Right atrium auricular region (tissue), 2 donors: ENCODE data around the gene SPTB. TPM values are rescaled to one million over a fixed set of nuclear protein-coding genes. Genes with fewer than 3 reads are reported as not detected.
A peak's percentile ranks its signal among the peaks of the same experiment; 100 is the strongest.

Experiments
- DNase-seq: peaks from one replicate; pipeline ENCODE4 v3.0.0-alpha.2; 2019; ENCODE audit warnings: low spot score
- H3K27ac ChIP-seq, 2 donors: fragments of 200-600 bp; sonication (generic); 1 replicate in 1 of 2; 2 replicates in 1 of 2; pipeline ENCODE4 v1.5.1; 2016 to 2019
- H3K27me3 ChIP-seq, 2 donors: fragments of 200-600 bp; sonication (generic); one replicate each; pipeline versions ENCODE4 v1.5.1 to v1.6.0; 2017 to 2019
- H3K36me3 ChIP-seq: fragments of 200-600 bp; sonication (generic); one replicate; pipeline ENCODE4 v1.5.1; 2016
- H3K4me1 ChIP-seq, 2 donors: fragments of 200-600 bp; sonication (generic); one replicate each; pipeline versions ENCODE4 v1.5.1 to v1.6.0; 2017 to 2019
- H3K4me3 ChIP-seq, 2 donors: fragments of 200-600 bp; sonication (generic); 1 replicate in 1 of 2; 2 replicates in 1 of 2; pipeline ENCODE4 v1.5.1; 2017 to 2019; ENCODE audit warnings: mild to moderate bottlenecking in 1 of 2, moderate library complexity in 1 of 2
- H3K9me3 ChIP-seq, 2 donors: fragments of 200-600 bp; sonication (generic); one replicate each; pipeline ENCODE4 v1.5.1; 2019
- total RNA-seq, 2 donors: library from RNA; depleted of rRNA; stranded (reverse); fragments of >200 nt; gene quantifications; one replicate each; pipeline ENCODE4 v1.1.0, GENCODE V29; 2016
- TF ChIP-seq, protein P1 (sequence below), 2 donors: fragments of 200-600 bp; sonication (generic); IDR thresholded peaks; one replicate each; pipeline ENCODE4 v1.5.1; 2019; ENCODE audit warnings: antibody characterized with exemption in 2 of 2

SPTB gene
- total RNA-seq, 2 donors from 2014 or later = 84.4 to 102 TPM

GRCh38 chr14:64831419-64831818 lies 48.3 kb downstream of the SPTB start:
- no peak overlapping the region for H3K27ac ChIP-seq
- peaks cover 0 to 21% of the 10 kb centered on the region in 2 donors for H3K4me1 ChIP-seq

GRCh38 chr14:64830961-64831360 lies 48.7 kb downstream of the SPTB start:
- no peaks in the 10 kb centered on the region for H3K9me3 ChIP-seq
- no peaks in the 10 kb centered on the region for H3K27me3 ChIP-seq
- H3K36me3 ChIP-seq = no peaks in the 10 kb centered on the region
- no peak for DNase-seq
- H3K4me3 ChIP-seq = no peak overlapping the region
- TF ChIP-seq, protein P1, sequence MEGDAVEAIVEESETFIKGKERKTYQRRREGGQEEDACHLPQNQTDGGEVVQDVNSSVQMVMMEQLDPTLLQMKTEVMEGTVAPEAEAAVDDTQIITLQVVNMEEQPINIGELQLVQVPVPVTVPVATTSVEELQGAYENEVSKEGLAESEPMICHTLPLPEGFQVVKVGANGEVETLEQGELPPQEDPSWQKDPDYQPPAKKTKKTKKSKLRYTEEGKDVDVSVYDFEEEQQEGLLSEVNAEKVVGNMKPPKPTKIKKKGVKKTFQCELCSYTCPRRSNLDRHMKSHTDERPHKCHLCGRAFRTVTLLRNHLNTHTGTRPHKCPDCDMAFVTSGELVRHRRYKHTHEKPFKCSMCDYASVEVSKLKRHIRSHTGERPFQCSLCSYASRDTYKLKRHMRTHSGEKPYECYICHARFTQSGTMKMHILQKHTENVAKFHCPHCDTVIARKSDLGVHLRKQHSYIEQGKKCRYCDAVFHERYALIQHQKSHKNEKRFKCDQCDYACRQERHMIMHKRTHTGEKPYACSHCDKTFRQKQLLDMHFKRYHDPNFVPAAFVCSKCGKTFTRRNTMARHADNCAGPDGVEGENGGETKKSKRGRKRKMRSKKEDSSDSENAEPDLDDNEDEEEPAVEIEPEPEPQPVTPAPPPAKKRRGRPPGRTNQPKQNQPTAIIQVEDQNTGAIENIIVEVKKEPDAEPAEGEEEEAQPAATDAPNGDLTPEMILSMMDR (IDR thresholded peaks at IDR 0.05) = no peak
- peaks cover 0 to 25% of the 10 kb centered on the region in 2 donors for H3K4me1 ChIP-seq
- no peak overlapping the region for H3K27ac ChIP-seq

More at GRCh38 chr14:64831419-64831818, 48.3 kb downstream of the SPTB start:
- Histone ChIP-seq H3K36me3 (no peaks in the 10 kb centered on the region), H3K9me3 (no peaks in the 10 kb centered on the region), H3K27me3 (no peaks in the 10 kb centered on the region), H3K4me3 (no peak overlapping the region)
- TF ChIP-seq, protein P1 (IDR thresholded peaks at IDR 0.05) = no peak
- no peak for DNase-seq

- Histone ChIP-seq H3K9me3 (no peaks in the 10 kb centered on the region), H3K4me3 (no peak overlapping the region), H3K4me1 (peaks cover 0 to 45% of the 10 kb centered on the region in 2 donors), H3K36me3 (no peaks in the 10 kb centered on the region), H3K27ac (no peak overlapping the region), H3K27me3 (no peaks in the 10 kb centered on the region)
- TF ChIP-seq, protein P1 (IDR thresholded peaks at IDR 0.05) = no peak
- DNase-seq = no peak
These were observed 51.6 kb downstream of the SPTB start for GRCh38 chr14:64828071-64828470.

DNA sequence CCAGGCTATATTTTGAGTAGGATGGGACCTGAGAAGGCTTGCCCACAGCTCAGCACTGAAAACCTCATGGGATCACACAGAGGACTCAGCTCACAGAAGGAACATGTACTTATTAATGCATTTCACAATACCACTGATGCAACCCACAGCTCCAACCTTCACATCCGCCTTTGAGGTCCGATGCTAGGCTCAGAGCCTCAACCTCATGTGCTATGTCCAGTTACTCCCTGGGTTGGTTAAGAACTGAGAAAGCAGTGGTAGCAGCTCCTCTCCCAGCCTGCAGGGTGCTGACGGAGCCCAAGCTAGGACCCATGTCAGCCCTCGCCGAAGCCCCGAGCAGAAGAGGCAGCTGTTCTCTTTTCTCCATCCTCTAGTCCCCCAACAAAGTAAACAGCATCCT lies 52.9 kb downstream of the SPTB start:
- no peaks in the 10 kb centered on the region for H3K36me3 ChIP-seq
- no peaks in the 10 kb centered on the region for H3K27me3 ChIP-seq
- TF ChIP-seq, protein P1 (IDR thresholded peaks at IDR 0.05) = no peak
- H3K4me1 ChIP-seq = peaks cover 0 to 52% of the 10 kb centered on the region in 2 donors
- no peak for DNase-seq
- H3K4me3 ChIP-seq = no peak overlapping the region
- no peaks in the 10 kb centered on the region for H3K9me3 ChIP-seq
- peak overlapping the region in 1 of 2 donors; percentile 78 for H3K27ac ChIP-seq

DNA sequence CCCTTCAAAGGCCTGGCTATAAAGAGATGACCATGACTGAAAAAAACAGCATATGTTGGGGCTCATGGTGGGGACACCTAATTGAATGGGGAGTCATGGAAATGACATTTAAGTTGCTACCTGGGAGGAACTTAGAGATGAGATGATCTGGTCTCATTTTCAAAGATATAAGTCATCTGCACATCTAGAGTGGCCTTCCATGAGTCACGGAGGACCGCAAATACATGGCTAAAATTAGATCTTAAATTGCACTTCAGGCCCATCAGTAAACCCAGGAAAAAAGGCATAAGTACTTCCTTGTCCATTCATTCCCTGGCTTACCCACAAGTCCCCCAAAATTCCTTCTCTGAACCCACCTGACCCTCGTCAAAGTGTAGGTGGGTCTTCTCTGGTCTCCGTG lies 53.4 kb downstream of the SPTB start:
- Histone ChIP-seq H3K27me3 (no peaks in the 10 kb centered on the region), H3K9me3 (no peaks in the 10 kb centered on the region), H3K4me1 (peaks cover 0 to 47% of the 10 kb centered on the region in 2 donors), H3K4me3 (no peak overlapping the region), H3K36me3 (no peaks in the 10 kb centered on the region), H3K27ac (peak overlapping the region; percentile 72 to 78)
- no peak for DNase-seq
- TF ChIP-seq, protein P1 (IDR thresholded peaks at IDR 0.05) = no peak

DNA sequence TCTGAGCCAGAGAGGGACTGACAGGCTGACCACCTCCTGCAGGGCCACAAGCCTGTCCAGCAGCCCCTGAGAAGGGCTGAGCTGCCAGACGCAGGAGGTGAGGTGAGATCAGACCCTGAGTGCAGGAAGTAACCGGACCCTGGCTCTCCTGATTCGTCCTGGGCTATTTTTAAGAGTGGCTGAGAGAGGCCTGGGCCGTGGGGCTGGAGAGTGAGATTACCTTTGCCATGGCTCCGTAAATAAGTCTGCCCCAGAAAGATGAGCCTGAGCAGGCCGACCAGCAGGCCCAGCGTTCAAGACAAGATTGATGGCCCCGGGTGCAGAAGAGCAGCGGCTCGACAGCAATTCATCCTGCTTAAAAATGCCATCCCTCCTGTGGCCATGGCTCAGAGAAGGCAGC lies 54.2 kb downstream of the SPTB start:
- Histone ChIP-seq H3K9me3 (no peaks in the 10 kb centered on the region), H3K27ac (peak overlapping the region; percentile 72 to 78), H3K27me3 (no peaks in the 10 kb centered on the region), H3K36me3 (no peaks in the 10 kb centered on the region), H3K4me1 (peaks cover 0 to 44% of the 10 kb centered on the region in 2 donors), H3K4me3 (no peak overlapping the region)
- TF ChIP-seq, protein P1 (IDR thresholded peaks at IDR 0.05) = no peak
- DNase-seq = no peak
